Measurements from ENCODE around the gene DOC2B.
"Not testable (repeated sequence)": the region's sequence is repeated elsewhere in the genome, so short reads cannot be mapped to it uniquely, and the experiment has no call there.

Gene DOC2B

DNA sequence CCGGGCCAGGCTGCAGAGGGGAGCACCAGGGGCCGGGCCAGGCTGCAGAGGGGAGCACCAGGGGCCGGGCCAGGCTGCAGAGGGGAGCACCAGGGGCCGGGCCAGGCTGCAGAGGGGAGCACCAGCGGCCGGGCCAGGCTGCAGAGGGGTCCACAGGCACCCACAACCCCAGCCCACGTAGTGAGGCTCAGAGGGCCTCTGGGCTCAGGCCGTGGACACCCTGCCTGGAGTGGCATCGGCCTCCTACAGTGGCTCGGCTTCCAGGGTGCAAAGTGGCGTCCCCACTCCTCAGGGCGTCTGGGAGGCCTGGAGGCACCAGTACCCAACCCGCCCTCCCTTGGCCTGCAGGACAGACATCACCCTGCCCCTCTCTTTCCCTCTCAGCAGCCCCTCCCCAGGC is 9.6 kb downstream of the DOC2B start:
- Histone ChIP-seq H3F3A (ENCODE audit: insufficient read depth, low read length) (no peaks in the 10 kb centered on the region), H3K4me2 (ENCODE audit: low read depth, low read length) (no peak overlapping the region), H3K27me3 (replicated peaks; ENCODE audit: insufficient read depth, low read length) (peaks cover 67% of the 10 kb centered on the region), H4K20me1 (ENCODE audit: insufficient read depth, low read length) (no peaks in the 10 kb centered on the region), H3K9ac (ENCODE audit: low read length) (no peak overlapping the region), H3K36me3 (replicated peaks; ENCODE audit: insufficient read depth, low read length) (no peaks in the 10 kb centered on the region), H3K9me3 (replicated peaks; ENCODE audit: insufficient read depth, low read length) (no peaks in the 10 kb centered on the region), H3K9me2 (replicated peaks; ENCODE audit: insufficient read depth, low read length) (no peaks in the 10 kb centered on the region), H2AFZ (ENCODE audit: low read length) (no peak overlapping the region), H3K4me3 (ENCODE audit: low read length) (no peak overlapping the region), H3K79me2 (ENCODE audit: low read length) (no peaks in the 10 kb centered on the region), H3K4me1 (ENCODE audit: low read length) (no peaks in the 10 kb centered on the region), H3K27ac (ENCODE audit: low read length) (no peak overlapping the region)
- TF ChIP-seq EZH2 (optimal IDR thresholded peaks at IDR 0.05; ENCODE audit: low read depth, low read length) (no peak), EZH2phosphoT487 (IDR thresholded peaks at IDR 0.05; ENCODE audit: low read length) (no peak)
- TF ChIP-seq, protein P1, sequence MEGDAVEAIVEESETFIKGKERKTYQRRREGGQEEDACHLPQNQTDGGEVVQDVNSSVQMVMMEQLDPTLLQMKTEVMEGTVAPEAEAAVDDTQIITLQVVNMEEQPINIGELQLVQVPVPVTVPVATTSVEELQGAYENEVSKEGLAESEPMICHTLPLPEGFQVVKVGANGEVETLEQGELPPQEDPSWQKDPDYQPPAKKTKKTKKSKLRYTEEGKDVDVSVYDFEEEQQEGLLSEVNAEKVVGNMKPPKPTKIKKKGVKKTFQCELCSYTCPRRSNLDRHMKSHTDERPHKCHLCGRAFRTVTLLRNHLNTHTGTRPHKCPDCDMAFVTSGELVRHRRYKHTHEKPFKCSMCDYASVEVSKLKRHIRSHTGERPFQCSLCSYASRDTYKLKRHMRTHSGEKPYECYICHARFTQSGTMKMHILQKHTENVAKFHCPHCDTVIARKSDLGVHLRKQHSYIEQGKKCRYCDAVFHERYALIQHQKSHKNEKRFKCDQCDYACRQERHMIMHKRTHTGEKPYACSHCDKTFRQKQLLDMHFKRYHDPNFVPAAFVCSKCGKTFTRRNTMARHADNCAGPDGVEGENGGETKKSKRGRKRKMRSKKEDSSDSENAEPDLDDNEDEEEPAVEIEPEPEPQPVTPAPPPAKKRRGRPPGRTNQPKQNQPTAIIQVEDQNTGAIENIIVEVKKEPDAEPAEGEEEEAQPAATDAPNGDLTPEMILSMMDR (IDR thresholded peaks at IDR 0.05; ENCODE audit: low read length): no peak
- no peak for DNase-seq

DNA sequence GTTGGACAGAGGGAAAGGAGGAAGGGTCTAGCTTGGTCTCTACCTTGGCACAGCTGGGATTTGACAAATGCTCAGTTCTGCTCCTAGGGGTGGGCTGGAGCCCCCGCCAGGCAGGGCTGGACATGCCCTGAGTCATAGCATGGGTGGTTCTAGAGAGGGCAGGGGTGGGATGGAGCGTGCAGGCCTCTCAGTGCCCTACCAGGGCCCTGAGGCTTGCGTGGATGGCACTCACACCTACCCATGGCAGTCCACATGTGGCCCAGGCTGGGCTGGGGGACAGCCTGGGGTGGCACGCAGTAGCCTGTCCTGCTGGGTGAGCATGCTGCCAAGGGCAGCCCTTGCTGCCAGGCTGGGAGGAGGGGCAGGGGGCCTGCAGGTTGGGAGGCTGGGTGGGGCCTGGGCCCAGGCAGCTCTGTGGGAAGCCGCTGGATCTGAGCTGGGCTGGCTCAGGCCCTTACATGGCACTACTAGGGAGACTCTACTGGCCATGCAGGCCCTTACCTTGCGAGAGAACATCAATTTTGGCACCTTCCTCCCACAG is 11.2 kb downstream of the DOC2B start:
- H4K20me1 ChIP-seq (ENCODE audit: insufficient read depth, low read length): no peaks in the 10 kb centered on the region
- no peaks in the 10 kb centered on the region for H3K9me2 ChIP-seq (replicated peaks; ENCODE audit: insufficient read depth, low read length)
- no peak overlapping the region for H3K4me3 ChIP-seq (ENCODE audit: low read length)
- no peak overlapping the region for H3K9ac ChIP-seq (ENCODE audit: low read length)
- no peak for DNase-seq
- TF ChIP-seq EZH2 (optimal IDR thresholded peaks at IDR 0.05; ENCODE audit: low read depth, low read length): no peak
- no peak for TF ChIP-seq EZH2phosphoT487 (IDR thresholded peaks at IDR 0.05; ENCODE audit: low read length)
- TF ChIP-seq, protein P1 (IDR thresholded peaks at IDR 0.05; ENCODE audit: low read length): no peak
- H3K4me1 ChIP-seq (ENCODE audit: low read length): no peaks in the 10 kb centered on the region
- H3K4me2 ChIP-seq (ENCODE audit: low read depth, low read length): no peak overlapping the region
- no peak overlapping the region for H2AFZ ChIP-seq (ENCODE audit: low read length)
- no peaks in the 10 kb centered on the region for H3K36me3 ChIP-seq (replicated peaks; ENCODE audit: insufficient read depth, low read length)
- no peaks in the 10 kb centered on the region for H3K9me3 ChIP-seq (replicated peaks; ENCODE audit: insufficient read depth, low read length)
- H3K79me2 ChIP-seq (ENCODE audit: low read length): no peaks in the 10 kb centered on the region
- H3F3A ChIP-seq (ENCODE audit: insufficient read depth, low read length): no peaks in the 10 kb centered on the region
- H3K27me3 ChIP-seq (replicated peaks; ENCODE audit: insufficient read depth, low read length): peaks cover 63% of the 10 kb centered on the region
- no peak overlapping the region for H3K27ac ChIP-seq (ENCODE audit: low read length)

DNA sequence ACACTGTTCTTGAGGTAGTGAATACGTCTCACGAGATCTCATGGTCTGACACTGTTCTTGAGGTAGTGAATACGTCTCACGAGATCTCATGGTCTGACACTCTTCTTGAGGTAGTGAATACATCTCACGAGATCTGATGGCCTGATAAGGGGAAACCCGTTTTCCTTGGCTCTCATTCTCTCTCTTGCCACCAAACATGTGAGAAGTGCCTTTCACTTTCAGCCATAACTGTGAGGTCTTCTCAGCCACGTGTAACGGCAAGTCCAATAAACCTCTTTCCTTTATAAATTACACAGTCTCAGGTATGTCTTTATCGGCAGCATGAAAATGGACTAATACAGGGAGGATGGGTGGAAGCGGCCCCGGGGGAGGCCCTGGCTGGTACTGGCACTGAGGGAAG is 12.8 kb downstream of the DOC2B start:
- not testable (repeated sequence) for H3K9ac ChIP-seq (ENCODE audit: low read length); H3K9me2 ChIP-seq (replicated peaks; ENCODE audit: insufficient read depth, low read length); H3F3A ChIP-seq (ENCODE audit: insufficient read depth, low read length); H3K36me3 ChIP-seq (replicated peaks; ENCODE audit: insufficient read depth, low read length); H4K20me1 ChIP-seq (ENCODE audit: insufficient read depth, low read length); H3K4me1 ChIP-seq (ENCODE audit: low read length); H3K4me3 ChIP-seq (ENCODE audit: low read length); H3K4me2 ChIP-seq (ENCODE audit: low read depth, low read length); H3K27ac ChIP-seq (ENCODE audit: low read length); H3K9me3 ChIP-seq (replicated peaks; ENCODE audit: insufficient read depth, low read length); H3K79me2 ChIP-seq (ENCODE audit: low read length); H2AFZ ChIP-seq (ENCODE audit: low read length)
- peaks cover 63% of the 10 kb centered on the region for H3K27me3 ChIP-seq (replicated peaks; ENCODE audit: insufficient read depth, low read length)
- peak; percentile 24 for DNase-seq

DNA sequence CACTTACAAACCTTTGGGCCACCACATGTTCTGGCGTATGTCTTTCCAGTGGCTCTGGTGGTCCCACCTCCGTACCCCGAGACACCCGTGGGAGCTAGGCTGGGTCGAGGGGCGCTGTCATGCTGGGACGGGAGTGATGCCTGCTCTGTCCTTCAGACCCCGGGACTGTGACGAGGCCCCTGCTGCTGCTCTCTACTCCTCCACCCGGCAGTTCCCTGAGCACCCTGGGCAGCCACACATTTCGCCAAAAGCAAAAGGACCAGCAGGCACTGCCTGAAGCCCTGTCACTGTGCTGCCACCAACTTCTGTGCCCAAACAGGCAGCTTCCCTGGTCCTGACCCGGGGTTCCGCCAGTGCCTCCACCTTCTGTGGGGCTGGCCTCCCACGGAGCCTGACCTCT is 15.5 kb downstream of the DOC2B start:
- H3K9me3 ChIP-seq (replicated peaks; ENCODE audit: insufficient read depth, low read length): no peaks in the 10 kb centered on the region
- DNase-seq: no peak

More for the DNA sequence above, 15.5 kb downstream of the DOC2B start:
- Histone ChIP-seq H3K9ac (ENCODE audit: low read length) (no peak overlapping the region), H3K4me3 (ENCODE audit: low read length) (no peak overlapping the region), H4K20me1 (ENCODE audit: insufficient read depth, low read length) (no peaks in the 10 kb centered on the region), H3K79me2 (ENCODE audit: low read length) (no peaks in the 10 kb centered on the region), H3F3A (ENCODE audit: insufficient read depth, low read length) (no peaks in the 10 kb centered on the region), H3K27me3 (replicated peaks; ENCODE audit: insufficient read depth, low read length) (peaks cover 75% of the 10 kb centered on the region), H3K4me1 (ENCODE audit: low read length) (no peaks in the 10 kb centered on the region), H3K27ac (ENCODE audit: low read length) (no peak overlapping the region), H3K9me2 (replicated peaks; ENCODE audit: insufficient read depth, low read length) (no peaks in the 10 kb centered on the region), H2AFZ (ENCODE audit: low read length) (no peak overlapping the region), H3K36me3 (replicated peaks; ENCODE audit: insufficient read depth, low read length) (no peaks in the 10 kb centered on the region), H3K4me2 (ENCODE audit: low read depth, low read length) (no peak overlapping the region)
- TF ChIP-seq EZH2phosphoT487 (IDR thresholded peaks at IDR 0.05; ENCODE audit: low read length): no peak
- no peak for TF ChIP-seq EZH2 (optimal IDR thresholded peaks at IDR 0.05; ENCODE audit: low read depth, low read length)
